ENCODE data around the gene AKAP14.
"Not testable (repeated sequence)": the region's sequence is repeated elsewhere in the genome, so short reads cannot be mapped to it uniquely, and the experiment has no call there.

Gene AKAP14

DNA sequence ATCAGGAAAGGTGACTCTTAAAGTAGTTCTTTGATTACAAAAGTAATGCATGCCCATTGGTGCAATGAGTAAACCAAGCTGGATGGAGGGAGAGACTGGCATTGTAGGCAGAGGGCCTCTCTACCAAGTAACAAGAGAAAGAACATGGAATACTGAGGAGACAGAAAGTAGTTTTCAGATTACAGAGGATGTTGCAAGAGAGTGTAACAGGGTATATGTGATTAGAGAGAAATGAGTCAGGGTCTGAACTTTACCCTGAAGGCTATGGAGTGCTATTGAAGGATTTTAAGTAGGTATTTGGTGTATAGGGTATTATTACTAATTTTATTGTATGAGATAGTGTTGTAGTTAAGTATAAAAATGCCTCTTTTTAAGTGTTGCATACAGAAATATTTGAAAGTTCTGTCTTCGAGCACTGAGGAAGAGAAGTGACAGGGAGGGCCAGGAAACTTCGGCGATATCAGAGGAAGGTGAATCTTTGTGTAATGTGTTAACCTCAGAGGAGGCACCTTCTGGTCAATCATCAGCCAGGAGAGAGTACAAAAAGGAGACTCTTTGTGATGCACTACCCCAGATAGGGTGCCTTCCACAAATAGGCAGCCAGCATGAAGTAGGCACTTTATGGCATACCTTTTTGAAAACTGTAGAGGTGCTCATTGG lies 39.7 kb downstream of the AKAP14 start:
- DNase-seq: no peak

DNA sequence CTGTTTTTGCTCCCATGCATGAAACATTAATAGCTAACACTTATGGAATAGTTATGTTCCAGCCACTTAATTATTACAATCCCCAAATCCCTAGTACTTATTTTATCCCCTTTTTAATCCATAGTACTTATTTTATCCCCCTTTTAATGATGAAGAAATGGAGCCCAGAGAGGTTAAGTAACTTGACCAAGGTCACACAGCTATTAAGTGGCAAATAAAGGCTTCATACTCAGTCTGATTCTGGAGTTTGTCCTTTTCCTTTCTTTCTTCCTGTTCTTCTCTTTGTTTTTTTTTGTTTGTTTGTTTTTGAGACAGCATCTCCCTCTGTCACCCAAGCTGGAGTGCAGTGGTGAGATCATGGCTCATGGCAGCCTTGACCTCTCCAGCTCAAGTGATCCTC lies 45.6 kb downstream of the AKAP14 start:
- no peak for DNase-seq

DNA sequence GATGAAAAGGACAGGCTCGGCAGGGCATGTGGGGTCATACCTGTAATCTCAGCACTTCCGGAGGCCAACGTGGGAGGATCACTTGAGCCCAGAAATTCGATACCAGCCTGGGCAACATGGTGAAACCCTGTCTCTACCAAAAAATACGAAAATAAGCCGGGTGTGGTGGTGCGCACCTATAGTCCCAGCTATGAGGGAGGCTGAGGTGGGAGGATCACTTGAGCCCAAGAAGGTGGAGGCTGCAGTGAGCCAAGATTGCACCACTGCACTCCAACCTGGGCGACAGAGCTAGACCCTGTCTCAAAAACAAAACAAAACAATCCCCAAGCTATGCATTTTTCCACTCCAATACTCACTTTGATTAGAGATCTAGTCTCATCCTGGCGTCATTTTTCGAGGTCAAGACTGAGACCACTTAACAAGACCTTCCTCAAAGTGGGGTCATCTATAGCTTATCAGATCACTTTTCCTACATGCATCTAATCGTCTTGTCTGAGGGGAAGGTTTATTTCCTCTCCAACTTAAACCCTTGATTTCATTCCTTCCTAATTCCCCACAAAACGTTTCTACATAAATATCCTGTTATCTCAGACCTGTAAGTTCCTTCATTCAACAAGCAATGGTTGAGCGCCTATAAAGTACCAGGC lies 46.6 kb downstream of the AKAP14 start:
- no peak for DNase-seq

DNA sequence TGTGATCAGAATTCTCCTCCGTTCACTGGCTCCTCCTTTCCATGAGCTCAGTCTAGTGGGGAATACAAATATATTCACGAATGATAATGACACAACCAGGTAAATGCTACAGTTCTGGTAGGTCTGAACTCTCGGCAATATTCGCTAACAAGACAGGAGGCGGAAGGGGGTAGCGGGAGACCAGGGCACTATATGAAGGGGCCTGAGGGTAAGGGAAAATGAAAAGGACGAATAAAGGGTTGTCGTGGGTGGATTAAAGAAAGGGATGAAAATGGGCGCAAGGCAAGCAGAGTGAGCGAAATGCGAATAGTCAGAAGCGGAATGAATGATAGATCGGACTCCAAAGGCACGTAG lies 47.1 kb downstream of the AKAP14 start:
- no peak for DNase-seq

DNA sequence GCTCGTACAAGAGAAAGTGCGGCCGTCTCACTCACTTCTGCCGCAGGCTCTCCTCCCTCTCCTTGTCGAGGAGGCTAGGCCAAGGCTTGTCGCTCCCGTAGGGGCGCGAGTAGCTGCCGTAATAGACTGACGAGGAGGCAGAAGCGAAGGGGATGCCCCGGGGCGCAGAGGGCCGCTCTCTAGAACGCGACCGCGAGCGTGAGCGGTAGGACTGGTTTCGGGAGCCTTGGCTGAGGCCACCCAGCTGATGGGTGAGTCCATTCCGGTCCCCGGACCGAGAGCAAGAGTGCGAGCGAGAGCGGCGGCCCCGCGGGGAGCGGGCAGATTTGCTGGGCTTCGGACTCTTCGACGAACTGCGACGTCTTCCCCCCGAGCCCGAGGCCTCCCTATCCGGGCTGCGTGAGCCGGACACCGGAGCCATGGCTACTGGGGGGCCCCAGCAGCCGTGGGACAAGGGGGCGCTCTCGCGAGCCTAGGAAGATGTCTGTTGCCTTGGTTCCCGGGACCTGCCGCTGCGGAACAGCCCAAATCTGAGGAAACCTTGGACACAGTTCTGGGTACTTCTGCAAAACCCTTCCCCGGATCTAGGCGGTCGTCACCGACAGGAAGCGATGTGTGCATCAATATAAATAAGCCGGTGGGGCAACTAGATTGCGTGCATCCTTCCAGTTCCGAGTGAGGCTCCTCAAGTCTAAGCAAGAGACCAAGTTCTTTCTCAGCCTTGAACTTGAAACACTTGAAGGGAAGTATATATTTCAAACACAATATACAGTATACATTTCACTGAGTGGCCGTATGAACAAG lies 47.7 kb downstream of the AKAP14 start, which contains the start of gene NKAP:
Gene NKAP, minus strand, starts transcription at position 567 of the 804 bp plus-strand sequence. Its CDS starts 146 bp downstream, at position 421.
- peak; percentile 87 for DNase-seq

- no peak for DNase-seq
Measured at GRCh38 chrX:119945481-119945880, 49.8 kb downstream of the AKAP14 start.

GRCh38 chrX:119948381-119948780 lies 52.7 kb downstream of the AKAP14 start:
- DNase-seq: no peak

DNA sequence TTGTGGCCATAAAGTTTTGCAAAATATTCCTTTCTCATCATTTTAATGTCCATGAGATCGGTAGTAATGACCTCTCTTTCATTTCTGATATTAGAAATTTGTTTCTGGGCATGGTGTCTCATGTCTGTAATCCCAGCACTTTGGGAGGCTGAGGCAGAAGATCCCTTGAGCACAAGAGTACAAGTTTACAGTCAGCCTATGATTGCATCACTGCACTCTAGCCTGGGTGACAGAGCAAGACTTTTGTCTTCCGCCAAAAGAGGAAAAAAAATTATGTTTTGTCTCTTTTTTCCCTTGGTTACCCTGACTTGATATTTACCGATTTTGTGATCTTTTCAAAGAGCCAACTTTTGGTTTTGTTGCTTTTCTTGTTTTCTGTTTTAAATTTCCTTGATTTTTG lies 58.7 kb downstream of the AKAP14 start:
- no peak for DNase-seq

- peak; percentile 43 for DNase-seq
Measured at GRCh38 chrX:119955807-119956570, 60.3 kb downstream of the AKAP14 start.

GRCh38 chrX:119960625-119961024 lies 64.9 kb downstream of the AKAP14 start:
- no peak for DNase-seq

DNA sequence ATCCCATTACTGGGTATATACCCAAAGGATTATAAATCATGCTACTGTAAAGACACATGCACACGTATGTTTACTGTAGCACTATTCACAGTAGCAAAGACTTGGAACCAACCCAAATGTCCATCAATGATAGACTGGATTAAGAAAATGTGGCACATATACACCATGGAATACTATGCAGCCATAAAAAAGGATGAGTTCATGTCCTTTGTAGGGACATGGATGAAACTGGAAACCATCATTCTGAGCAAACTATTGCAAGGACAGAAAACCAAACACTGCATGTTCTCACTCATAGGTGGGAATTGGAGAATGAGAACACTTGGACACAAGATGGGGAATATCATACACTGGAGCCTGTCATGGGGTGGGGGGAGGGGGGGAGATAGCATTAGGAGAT lies 71.1 kb downstream of the AKAP14 start:
- not testable (repeated sequence) for DNase-seq
